ENCODE results near the gene RPS17.

DNA sequence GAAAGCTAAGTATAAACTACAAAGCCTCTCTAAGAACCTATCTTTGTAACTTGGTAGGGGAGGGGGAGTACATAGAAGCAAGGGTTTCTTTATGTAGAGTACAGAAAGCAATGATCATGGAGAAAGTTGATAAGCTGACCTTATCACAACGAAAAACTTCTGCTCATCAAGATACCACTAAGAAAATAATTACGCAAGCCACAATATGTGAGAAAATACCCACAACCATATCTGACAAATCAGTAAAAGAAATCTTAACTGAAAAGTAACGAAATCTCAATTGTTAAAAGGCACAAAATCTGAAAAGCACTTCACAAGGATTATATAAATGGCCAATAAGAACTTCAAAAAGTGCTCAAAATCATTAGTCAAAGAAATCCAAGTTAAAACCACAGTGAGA lies 35.1 kb upstream of the RPS17 start:
- TF ChIP-seq PAX5 (IDR thresholded peaks at IDR 0.05; ENCODE audit: insufficient read depth, low read length, severe bottlenecking) (no peak), SPI1 (IDR thresholded peaks at IDR 0.05; ENCODE audit: low read depth, low read length) (no peak), POLR2A (IDR thresholded peaks at IDR 0.05; ENCODE audit: low read depth, low read length) (no peak)

Data from GM12891 (cell line).